GM03348 (cell line): ENCODE data around the gene SFI1.
"Not testable (repeated sequence)": the region's sequence is repeated elsewhere in the genome, so short reads cannot be mapped to it uniquely, and the experiment has no call there.

Source experiments
- DNase-seq: peaks from one replicate; pipeline ENCODE4 v3.0.0; 2012; ENCODE audit warnings: low spot score

The SFI1 gene, protein sequence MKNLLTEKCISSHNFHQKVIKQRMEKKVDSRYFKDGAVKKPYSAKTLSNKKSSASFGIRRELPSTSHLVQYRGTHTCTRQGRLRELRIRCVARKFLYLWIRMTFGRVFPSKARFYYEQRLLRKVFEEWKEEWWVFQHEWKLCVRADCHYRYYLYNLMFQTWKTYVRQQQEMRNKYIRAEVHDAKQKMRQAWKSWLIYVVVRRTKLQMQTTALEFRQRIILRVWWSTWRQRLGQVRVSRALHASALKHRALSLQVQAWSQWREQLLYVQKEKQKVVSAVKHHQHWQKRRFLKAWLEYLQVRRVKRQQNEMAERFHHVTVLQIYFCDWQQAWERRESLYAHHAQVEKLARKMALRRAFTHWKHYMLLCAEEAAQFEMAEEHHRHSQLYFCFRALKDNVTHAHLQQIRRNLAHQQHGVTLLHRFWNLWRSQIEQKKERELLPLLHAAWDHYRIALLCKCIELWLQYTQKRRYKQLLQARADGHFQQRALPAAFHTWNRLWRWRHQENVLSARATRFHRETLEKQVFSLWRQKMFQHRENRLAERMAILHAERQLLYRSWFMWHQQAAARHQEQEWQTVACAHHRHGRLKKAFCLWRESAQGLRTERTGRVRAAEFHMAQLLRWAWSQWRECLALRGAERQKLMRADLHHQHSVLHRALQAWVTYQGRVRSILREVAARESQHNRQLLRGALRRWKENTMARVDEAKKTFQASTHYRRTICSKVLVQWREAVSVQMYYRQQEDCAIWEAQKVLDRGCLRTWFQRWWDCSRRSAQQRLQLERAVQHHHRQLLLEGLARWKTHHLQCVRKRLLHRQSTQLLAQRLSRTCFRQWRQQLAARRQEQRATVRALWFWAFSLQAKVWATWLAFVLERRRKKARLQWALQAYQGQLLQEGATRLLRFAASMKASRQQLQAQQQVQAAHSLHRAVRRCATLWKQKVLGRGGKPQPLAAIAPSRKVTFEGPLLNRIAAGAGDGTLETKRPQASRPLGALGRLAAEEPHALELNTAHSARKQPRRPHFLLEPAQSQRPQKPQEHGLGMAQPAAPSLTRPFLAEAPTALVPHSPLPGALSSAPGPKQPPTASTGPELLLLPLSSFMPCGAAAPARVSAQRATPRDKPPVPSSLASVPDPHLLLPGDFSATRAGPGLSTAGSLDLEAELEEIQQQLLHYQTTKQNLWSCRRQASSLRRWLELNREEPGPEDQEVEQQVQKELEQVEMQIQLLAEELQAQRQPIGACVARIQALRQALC

DNA sequence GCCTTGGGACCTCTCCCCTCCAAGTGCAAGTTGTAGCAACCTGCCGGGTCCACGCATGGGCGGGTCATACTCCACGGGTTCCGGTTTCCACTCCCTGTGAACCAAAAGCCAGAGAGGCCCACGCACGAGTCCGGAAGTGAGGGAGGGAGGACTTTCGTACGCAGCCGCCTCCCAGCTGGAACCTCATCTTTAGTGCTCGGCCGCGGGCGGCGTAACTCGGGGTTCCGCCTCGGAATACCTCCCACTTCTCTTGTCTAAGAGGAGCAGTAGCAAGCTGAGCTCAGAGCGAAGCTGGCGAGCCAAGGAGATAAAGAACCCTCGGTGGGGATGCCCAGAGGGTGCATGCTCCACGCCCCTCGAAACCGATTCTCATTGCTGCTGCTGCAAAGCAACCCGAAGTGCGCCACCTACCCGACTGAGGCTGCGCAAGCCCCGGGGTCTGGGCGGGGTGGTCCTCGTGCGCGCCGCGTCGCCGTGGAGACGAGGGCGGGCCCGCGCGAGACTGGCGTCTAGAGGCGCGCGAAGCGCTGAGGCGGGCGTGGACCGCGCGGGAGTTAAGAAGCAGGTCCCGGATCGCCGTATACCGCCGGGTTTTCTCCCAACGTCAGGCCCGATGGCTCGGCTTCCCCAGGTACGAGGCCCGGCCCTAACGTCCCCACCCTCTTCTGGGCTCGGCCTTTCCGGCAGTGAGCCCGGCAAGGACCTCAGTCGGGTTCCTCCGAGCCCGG lies at the start of gene SFI1:
SFI1 (plus strand) TSS at position 530 of the 728 bp plus-strand sequence. CDS start 11,749 bp downstream, outside the sequence.
- peak; percentile 99 for DNase-seq

DNA sequence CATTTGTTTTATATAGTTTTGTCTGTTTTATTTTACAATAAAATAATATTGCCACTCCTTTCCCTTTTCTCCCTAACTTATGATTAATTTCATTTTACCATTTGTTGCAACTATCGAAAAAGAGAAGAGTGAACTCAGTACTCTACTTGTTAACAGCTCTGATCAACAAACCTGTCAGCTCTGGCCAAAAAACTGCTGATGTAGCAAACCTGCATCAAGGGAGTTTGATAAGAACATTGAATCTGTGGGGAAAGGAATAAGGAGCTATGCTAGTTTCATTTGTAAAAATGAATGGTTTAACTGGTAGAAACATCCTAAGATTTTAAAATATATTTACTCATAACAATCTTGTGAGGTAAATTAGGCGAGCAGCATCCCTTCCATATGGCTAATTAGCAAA lies 49.6 kb upstream of the SFI1 start:
- no peak for DNase-seq

DNA sequence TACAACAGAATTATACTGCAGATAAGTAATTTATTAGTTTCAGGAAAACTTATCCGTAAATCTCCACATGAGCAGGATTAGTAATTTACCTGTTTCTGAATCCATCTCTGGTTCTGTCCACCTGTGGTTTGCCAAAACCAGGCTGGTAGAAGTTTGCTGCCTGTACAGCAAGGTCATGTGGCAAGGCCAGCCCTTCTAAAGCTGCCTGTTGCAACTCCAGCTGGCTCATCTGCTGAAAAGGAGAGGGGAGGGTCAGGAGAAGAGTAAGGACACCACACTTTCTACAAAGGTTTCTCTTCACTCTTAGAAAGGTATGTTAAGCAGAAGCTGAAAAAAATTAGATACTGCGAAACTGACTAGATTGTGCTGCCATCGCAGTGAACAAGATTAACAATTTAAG lies 49.0 kb upstream of the SFI1 start:
- no peak for DNase-seq

DNA sequence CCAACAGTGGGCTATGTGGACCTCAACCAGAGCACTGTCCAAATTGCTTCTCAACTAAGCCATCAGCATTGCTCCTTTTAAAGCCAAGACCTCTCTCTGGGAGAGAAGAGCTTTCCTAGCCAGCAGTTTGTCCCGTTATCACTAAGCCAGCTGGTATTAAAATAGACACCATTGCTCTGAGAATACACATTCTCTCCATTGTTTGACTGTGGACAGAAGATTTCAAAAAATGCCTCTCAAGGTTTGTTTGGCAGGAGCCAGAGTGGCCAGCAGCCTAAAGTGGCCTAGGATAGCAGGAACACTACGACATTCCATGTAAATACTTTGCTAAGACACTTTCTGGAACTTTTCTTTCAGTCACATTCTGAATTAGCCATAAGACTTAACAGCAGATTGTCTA lies 48.0 kb upstream of the SFI1 start:
- DNase-seq = no peak

DNA sequence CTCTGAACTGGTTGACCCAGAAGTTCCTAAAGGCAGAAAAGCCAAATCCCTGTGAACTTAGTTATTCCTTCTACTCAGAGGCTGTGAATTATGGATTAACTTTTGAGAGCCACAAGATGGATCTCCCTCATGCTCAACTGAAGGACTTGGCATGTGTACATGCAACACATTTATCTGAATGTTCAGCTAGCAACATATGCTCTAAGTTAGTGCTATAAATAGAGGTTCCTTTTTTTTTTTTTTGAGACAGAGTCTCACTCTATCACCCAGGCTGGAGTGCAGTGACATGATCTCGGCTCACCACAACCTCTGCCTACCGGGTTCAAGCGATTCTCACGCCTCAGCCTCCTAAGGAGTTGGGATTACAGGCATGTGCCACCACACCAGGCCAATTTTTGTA lies 46.8 kb upstream of the SFI1 start:
- DNase-seq = no peak

DNA sequence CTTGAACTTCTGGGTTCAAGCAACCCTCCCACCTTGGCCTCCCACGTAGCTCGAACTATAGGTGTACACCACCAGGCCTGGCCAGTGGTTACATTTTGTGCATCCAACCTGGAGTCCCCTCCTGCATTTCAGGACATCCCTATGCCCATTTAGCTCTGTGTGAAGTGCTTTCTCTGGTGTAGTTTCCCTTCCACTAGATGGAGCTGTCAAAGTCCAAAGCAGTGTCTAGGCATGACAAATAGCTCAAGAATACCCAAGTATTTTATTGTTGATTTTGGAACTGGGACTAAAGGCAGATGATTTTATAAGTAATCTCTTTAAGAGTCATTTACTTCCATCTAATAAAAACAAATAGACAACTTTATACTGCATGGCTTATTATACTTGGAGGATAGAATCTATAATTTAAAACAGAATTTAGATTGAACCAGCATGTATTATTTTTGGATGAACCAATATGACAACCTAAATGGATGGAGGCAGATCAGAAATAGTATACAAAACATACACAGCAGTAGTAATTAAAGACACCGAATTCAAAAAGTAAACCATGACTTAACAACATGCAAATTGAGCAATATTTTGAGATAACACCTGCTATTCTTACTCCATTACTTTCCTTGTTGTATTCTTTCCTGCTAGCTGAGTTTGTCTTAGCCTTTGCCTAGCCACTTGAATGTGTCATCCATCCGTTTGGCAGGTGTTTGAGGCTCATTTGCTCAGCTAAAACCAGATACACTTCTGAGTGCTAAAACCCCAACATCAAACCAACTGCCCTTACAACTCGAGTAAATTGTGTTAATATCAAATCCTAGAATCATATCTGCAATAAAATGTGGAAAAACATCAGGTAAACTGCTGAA lies 44.4 kb upstream of the SFI1 start:
- peak; percentile 65 for DNase-seq

DNA sequence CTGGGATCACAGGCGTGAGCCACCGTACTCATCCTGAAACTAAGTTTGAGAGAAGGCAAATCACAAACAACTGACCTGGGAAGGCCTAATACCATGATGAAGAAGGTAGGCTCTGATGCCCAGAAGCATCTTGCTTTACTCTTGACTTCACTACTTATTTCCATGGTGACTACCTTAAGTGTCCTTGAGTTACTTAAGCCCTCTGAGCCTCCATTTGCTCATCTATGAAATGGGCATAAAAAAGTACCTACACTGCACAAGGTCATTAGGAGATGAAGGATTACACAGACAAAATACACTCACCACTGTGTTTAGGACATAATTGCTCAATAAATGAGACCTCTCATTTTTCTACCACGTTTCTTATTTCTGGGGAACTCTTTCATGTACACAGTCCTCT lies 34.6 kb upstream of the SFI1 start:
- DNase-seq = no peak

DNA sequence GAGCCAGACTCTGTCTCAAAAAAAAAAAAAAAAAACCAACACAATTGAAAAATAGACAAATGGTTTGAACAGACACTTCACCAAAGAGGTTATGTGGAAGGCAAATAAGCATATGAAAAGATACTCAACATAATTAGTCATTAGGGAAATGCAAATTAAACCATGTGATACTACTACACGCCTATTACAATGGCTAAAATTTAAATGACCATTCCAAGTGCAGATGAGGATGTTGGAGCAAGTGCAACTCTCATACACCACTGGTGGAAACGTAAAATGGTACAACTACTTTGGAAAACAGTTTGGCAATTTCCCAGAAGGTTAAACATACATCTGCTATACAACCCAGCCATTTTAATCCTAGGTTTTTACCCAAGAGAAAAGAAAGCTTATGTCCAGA lies 31.0 kb upstream of the SFI1 start:
- DNase-seq = no peak

DNA sequence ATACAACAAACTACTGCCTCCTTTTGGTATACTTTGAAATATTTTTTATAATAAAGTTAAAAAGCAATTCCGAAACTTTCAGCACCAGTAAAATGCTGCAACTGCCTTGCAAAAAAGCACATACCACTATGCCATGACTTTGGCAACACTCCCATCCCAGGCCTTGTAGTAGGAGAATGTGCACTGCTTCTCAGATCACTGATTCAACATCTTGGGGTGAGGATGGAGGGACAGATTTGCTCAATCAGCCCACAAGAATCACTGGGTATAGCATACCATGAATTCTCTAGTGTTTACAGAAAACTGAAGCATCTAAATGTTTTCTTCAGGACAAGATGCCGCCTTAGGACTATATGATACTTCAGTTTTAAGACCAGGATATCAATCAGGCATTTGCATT lies 21.6 kb upstream of the SFI1 start:
- peak; percentile 81 for DNase-seq

DNA sequence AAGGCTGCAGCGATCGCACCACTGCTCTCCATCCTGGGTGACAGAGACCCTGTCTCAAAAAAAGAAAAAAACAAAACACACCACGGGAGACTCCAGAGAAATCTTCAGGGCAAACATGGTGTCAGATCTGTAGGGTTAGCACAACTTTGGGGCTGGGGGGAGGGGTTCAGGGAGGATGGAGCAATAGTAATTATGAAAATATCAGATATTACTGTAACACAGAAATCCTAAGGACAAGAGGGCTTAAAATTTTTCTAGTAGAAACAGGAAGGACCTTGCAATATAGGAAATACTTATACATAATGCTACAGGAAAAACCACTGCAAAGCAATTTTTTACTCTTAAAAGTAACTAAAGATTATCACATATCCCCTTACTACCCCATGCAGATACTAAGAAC lies 20.5 kb upstream of the SFI1 start:
- DNase-seq = no peak

DNA sequence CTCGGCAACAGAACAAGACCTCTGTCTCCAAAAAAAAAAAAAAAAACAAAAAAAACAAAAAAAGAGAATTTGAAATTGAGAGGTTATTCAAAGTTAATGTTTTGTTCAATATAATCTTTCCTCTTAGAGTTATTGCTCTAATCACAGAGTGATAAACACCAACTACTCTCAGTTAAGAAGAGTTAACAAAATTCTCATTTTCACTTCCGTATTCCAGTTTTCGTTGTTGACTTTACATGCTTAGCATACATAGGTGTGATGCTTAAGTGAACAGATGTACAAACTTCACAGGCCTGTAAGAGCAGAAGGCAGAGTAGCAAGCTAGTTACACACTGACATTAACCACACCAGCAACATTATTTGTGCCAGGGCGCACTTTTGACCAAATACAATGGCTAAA lies 19.0 kb upstream of the SFI1 start:
- DNase-seq = no peak

DNA sequence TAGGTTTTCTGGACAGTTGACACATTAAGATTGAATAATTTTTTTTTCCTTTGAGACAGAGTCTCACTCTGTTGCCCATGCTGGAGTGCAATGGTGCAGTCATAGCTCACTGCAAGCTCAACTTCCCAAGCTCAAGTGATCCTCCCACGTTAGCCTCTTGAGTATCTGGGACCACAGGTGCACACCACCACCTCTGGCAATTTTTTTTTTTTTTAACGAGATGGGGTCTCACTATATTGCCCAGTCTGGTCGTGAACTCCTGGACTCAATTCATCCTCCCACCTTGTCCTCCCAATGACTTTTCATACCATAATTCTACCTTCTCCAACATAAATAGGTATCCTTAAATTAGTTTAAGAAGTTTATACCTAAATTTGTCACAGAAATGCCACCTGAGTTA lies 15.2 kb upstream of the SFI1 start:
- no peak for DNase-seq

DNA sequence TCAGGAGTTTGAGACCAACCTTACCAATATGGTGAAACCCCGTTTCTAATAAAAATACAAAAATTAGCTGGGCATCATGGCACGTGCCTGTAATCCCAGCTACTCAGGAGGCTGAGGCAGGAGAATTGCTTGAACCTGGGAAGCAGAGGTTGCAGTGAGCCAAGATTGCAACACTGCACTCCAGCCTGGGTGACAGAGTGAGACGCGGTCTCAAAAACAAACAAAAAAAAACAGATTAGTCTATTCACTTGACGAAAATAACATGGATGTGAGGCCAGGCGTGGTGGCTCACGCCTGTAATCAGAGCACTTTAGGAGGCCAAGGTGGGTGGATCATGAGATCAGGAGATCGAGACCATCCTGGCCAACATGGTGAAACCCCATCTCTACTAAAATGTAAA lies 13.9 kb upstream of the SFI1 start:
- not testable (repeated sequence) for DNase-seq

DNA sequence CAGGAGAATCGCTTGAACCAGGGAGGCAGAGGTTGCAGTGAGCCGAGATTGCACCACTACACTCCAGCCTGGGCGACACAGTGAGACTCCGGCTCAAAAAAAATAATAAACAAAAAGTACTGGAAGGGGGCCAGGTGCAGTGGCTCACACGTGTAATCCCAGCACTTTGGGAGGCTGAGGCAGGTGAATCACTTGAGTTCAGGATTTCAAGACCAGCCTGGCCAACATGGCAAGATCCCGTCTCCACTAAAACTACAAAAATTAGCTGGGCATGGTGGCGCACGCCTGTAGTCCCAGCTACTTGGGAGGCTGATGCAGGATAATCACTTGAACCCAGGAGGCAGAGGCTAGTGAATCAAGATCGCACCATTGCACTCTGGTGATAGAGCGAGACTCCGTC lies 10.0 kb upstream of the SFI1 start:
- DNase-seq = not testable (repeated sequence)

DNA sequence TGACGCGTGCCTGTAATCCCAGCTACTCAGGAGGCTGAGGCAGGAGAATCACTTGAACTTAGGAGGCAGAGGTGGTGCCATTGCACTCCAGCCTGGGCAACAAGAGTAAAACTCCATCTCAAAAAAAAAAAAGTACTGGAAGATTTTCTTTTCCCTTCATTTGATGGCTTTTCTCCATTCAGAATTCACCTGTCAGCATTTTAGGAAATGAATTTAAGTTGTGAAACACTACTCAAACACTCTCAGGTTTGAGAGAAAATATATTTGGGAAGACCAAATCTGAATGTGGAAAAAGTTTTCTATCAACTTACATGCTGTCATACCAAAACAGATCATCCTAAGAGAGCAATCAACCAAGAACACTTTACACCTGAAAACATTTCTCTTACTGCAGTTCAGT lies 9.4 kb upstream of the SFI1 start:
- DNase-seq = no peak

DNA sequence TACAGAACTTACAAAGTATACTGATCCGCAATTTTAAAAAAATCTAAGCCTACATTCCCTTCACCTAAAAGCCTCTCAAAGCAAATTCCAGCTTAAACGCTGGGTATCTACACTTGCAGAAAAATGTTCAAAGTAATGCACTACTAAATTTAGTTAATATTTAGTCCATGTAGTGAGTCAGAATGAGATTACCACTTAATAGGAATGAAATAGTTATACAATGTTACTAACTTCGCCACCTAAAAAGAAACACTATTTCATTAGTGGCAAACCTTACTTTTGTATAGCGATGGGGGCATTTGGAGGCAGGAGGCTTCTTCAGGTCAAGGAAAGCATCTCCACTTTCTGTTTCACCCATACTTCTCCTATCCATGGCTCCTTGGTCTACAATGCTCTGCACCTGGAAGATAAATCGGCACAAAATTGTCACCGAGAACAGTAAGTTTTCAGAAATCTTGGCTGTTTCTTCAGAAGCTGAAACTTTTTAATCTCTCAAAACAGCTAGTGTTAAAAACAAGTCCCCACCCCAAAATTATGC lies 7.9 kb upstream of the SFI1 start:
- DNase-seq = no peak

DNA sequence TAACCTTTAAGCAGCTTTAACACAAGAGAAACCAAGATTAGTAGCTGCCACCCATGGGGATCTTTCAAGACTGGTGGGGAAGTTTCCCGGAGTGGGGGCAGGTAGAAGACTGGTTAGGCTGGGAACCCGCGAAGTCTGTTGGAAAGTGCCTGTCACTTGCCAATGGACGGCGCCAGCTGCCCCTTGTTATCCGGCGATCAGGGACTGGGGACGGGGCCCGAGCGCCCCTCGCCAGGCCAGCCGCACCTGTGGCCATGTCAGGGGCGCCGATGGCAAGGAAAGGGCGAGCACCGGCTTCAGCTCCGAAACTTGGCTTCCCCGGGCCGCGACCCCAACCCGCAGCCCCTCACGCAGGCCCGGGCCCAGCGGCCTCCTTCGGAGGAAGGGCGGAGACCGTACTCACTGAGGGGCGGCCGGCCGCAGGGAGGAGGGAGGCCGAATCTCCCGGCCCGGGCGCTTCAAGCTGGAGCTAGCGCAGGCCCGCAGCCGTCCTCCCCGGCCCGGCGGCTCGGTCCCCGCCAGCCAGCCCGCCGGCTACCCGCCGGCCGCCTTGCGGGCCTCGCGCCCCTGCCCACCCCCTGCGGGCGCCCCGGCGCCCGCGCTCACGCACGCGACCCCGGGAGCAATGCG lies 7.2 kb upstream of the SFI1 start:
- peak; percentile 80 for DNase-seq

DNA sequence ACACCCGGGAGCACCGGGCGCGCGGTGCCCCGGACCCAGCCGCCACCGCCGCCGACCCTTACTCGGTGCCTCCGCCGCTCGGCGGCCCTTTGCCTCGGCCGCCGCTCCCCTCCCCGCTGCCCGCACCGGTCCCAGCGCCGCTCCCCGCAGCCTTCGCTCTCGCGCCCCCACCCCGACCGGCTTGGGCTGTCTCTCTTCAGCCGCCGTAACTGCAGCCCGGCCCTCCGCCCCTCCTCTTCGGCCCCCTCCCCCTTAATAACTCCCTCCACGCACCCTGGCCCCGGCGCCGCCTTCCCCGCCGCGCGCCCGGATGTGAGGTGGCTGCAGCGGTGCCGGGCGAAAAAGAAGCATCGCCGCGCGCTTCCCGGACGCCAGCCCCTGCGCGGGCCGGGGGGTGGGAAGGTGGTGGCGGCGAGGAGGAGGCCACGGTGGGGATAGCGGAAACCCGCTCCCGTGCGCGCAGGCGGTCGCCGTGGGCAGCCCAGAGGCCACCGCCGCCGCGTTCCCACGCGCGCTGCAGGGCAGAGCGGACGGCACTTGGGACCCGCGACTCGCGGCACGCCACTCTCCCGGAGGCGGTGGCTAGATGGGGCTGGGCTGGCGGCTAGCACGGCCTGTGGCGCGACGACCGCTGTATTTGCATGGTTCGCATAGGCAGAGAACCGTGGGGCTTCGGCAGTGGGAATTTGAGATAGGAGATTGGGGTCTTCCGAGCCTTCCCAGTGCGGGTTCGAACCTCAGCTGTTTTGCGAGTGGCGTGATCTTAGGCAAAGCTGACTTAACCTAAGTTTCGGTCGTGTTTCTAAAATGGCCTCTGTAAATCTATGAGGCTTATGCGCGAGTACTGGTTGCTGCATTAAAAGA lies 6.5 kb upstream of the SFI1 start, which contains the start of gene EIF4ENIF1:
EIF4ENIF1 (minus strand) TSS at position 211 of the 864 bp plus-strand sequence. CDS start 1,124 bp downstream, outside the sequence.
- DNase-seq = peak; percentile 97

DNA sequence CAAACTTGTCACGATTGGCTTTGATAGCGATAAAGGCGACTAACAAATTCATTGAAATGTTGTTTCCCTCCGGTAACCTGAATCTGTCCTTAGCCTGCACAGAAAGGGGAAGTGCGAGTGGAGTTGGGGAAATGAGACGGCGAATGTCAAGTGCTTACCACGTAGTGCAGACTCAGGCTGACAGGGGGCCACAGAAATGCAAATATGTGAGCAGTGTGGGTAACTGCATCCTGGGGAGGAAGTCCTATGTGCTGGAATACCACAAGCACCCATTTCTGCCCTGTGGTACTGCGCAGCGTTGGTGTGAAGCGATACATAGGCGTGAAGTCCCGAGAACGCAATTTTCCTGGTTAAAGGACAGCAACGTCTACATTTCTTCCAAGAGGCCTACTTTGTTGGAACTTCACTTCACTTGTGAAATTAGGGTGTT lies 5.8 kb upstream of the SFI1 start:
- peak; percentile 71 for DNase-seq
